Kidney (tissue), 14 donors: Measurements from ENCODE around the gene ARAP2. TPM values are rescaled to one million over a fixed set of nuclear protein-coding genes. Genes with fewer than 3 reads are reported as not detected.

ENCODE experiments used
- DNase-seq, 5 donors: peaks; one replicate each; pipeline ENCODE4 v3.0.0-alpha.2; 2013 to 2020
- FAIRE-seq: peaks from 2 replicates; lab custom pipeline; 2012; peaks lifted over from hg19 to GRCh38; lab: Jason Lieb, UNC
- H3K27ac ChIP-seq, 2 donors: one replicate each; pipeline ENCODE4 v1.7.0; 2013; ENCODE audit warnings: low read depth in 2 of 2, low read length in 2 of 2, inconsistent platforms in 1 of 2
- H3K27me3 ChIP-seq: one replicate; pipeline ENCODE4 v1.7.1; 2013; ENCODE audit warnings: low read length, inconsistent platforms; ENCODE audit not compliant: control insufficient read depth, insufficient read depth
- H3K36me3 ChIP-seq, 3 donors: one replicate each; pipeline versions ENCODE4 v1.7.0 to v1.7.1; 2013; ENCODE audit warnings: low read length in 3 of 3, control low read depth in 1 of 3, inconsistent platforms in 1 of 3; ENCODE audit not compliant: insufficient read depth in 3 of 3, control insufficient read depth in 2 of 3
- H3K4me1 ChIP-seq, 3 donors: one replicate each; pipeline versions ENCODE4 v1.7.0 to v1.7.1; 2013; ENCODE audit warnings: low read length in 3 of 3, inconsistent platforms in 1 of 3, low read depth in 1 of 3; ENCODE audit not compliant: control insufficient read depth in 2 of 3, insufficient read depth in 2 of 3
- H3K4me3 ChIP-seq, 3 donors: one replicate each; pipeline versions ENCODE4 v1.7.0 to v1.8.1; 2013; ENCODE audit warnings: low read length in 3 of 3, control low read depth in 1 of 3, inconsistent platforms in 1 of 3
- H3K9ac ChIP-seq, 3 donors: one replicate each; pipeline versions ENCODE4 v1.7.0 to v1.7.1; 2013; ENCODE audit warnings: low read length in 3 of 3, control low read depth in 1 of 3, inconsistent platforms in 1 of 3
- H3K9me3 ChIP-seq, 3 donors: one replicate each; pipeline versions ENCODE4 v1.7.0 to v1.7.1; 2013; ENCODE audit warnings: low read length in 3 of 3, control low read depth in 1 of 3, inconsistent platforms in 1 of 3; ENCODE audit not compliant: control insufficient read depth in 2 of 3, insufficient read depth in 1 of 3
- CTCF ChIP-seq: IDR thresholded peaks from 3 replicates; pipeline ENCODE4 v1.5.1; 2012; ENCODE audit warnings: mild to moderate bottlenecking, moderate library complexity, borderline replicate concordance; ENCODE audit not compliant: insufficient read depth; ENCODE audit errors: extremely low read depth
- intact Hi-C: fragments of 100-400 bp; cut with DNase I; formaldehyde crosslinking; loops from one replicate; pipeline ENCODE4 v1.11.1; 2022
- polyA plus RNA-seq: library from polyadenylated mRNA; stranded (reverse); fragments of 350-450 nt; fragmentation: Illumina TruSeq; extraction: RNeasy Lipid Tissue Mini Kit (QIAGEN cat#74804); gene quantifications from one replicate; pipeline ENCODE4 v1.2.3, GENCODE V29; 2014; ENCODE audit warnings: low read depth, low replicate concordance; ENCODE audit not compliant: insufficient read depth
- total RNA-seq: library from RNA; stranded (reverse); fragmentation: NEBNext Ultra II Directional; extraction: Animal tissue kit (Norgen Biotek cat#: 25700); gene quantifications from one replicate; pipeline ENCODE4 v1.2.1, GENCODE V29; 2021
- donor health status: control.
- donor health status: control.
- donor health status: control.
- donor health status: control.
- donor health status: control.
- donor health status: DM: yes; HTN: yes; CAD: no.
- donor health status: Normal renal cell carcinoma (clear cell type).

Gene ARAP2
- total and polyA plus RNA-seq, 2 donors from 2014 or later = 3.1 to 33.5 TPM

GRCh38 chr4:36196145-36196913 is 48.0 kb downstream of the ARAP2 start:
- TF ChIP-seq CTCF = no peak
- Histone ChIP-seq H3K27me3 (no peaks in the 10 kb centered on the region), H3K9ac (no peak overlapping the region), H3K9me3 (no peaks in the 10 kb centered on the region), H3K27ac (no peak overlapping the region), H3K4me3 (no peak overlapping the region), H3K4me1 (no peaks in the 10 kb centered on the region), H3K36me3 (no peaks in the 10 kb centered on the region)
- intact Hi-C loops = no loop called here
- FAIRE-seq = no peak
- no peak for DNase-seq

- Histone ChIP-seq H3K36me3 (no peaks in the 10 kb centered on the region), H3K4me1 (no peaks in the 10 kb centered on the region), H3K9me3 (no peaks in the 10 kb centered on the region), H3K9ac (no peak overlapping the region), H3K4me3 (no peak overlapping the region), H3K27ac (no peak overlapping the region), H3K27me3 (no peaks in the 10 kb centered on the region)
- no peak for FAIRE-seq
- no peak for DNase-seq
- no peak for TF ChIP-seq CTCF
- intact Hi-C loops = no loop called here
Observed at GRCh38 chr4:36192922-36193321, 51.4 kb downstream of the ARAP2 start.

GRCh38 chr4:36189511-36190226 is 54.6 kb downstream of the ARAP2 start:
- no peaks in the 10 kb centered on the region for H3K4me1 ChIP-seq
- TF ChIP-seq CTCF = no peak
- FAIRE-seq (no peak), DNase-seq (no peak)
- no peaks in the 10 kb centered on the region for H3K9me3 ChIP-seq
- intact Hi-C loops = no loop called here
- no peaks in the 10 kb centered on the region for H3K36me3 ChIP-seq
- no peak overlapping the region for H3K4me3 ChIP-seq
- H3K27ac ChIP-seq = no peak overlapping the region
- no peaks in the 10 kb centered on the region for H3K27me3 ChIP-seq
- H3K9ac ChIP-seq = no peak overlapping the region
